HS-5 (cell line): Measurements from ENCODE around the gene GPN3.
"Not testable (repeated sequence)": the region's sequence is repeated elsewhere in the genome, so short reads cannot be mapped to it uniquely, and the experiment has no call there.

Source experiments
- DNase-seq: peaks from one replicate; pipeline ENCODE4 v3.0.0-alpha.2; 2012; ENCODE audit warnings: low read depth

Gene GPN3

GRCh38 chr12:110444455-110444854 is 23.6 kb downstream of the GPN3 start:
- DNase-seq: no peak

- no peak for DNase-seq
Observed at GRCh38 chr12:110436231-110436630, 31.8 kb downstream of the GPN3 start.

GRCh38 chr12:110431957-110432587 is 36.0 kb downstream of the GPN3 start:
- DNase-seq: no peak

DNA sequence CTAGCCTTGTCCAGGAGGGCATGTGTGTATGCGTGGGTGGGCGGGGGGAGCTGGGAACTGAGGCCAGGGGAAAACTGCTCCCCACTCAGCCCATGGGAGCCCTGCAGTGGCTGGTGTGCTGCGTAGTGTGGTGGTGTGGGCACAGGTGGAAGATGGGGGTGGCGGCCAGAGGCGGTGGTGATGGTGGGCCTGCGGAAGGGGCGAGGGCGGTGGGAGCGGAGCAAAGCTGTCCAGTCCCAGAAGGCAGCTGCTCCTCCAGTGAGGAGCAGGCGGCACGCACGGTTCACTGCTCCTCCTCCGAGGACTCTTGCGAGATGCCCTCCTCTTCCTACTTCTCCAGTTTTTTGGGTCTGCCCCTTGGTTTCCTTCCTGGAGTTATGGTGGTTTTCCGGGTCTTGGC is 38.4 kb downstream of the GPN3 start:
- not testable (repeated sequence) for DNase-seq

GRCh38 chr12:110426406-110426805 is 41.7 kb downstream of the GPN3 start:
- DNase-seq: no peak

- no peak for DNase-seq
Observed at GRCh38 chr12:110424237-110424636, 43.8 kb downstream of the GPN3 start.

- DNase-seq: no peak
Observed at GRCh38 chr12:110421701-110422100, 46.4 kb downstream of the GPN3 start.

GRCh38 chr12:110421159-110421661 is 46.8 kb downstream of the GPN3 start:
- no peak for DNase-seq

DNA sequence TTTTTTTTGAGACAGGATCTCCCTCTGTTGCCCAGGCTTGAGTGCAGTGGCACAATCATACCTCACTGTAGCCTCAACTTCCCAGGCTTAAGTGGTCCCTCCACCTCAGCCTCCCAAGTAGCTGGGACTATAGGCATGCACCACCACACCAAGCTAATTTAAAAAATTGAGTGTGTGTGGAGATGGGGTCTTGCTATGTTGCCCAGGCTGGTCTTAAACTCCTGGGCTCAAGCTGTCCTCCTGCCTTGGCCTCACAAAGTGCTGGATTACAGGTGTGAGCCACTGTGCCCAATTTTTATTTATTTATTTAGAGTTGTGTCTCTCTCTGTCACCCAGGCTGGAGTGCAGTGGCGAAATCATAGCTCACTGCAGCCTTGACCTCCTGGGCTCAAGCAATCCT is 47.4 kb downstream of the GPN3 start:
- DNase-seq: not testable (repeated sequence)

DNA sequence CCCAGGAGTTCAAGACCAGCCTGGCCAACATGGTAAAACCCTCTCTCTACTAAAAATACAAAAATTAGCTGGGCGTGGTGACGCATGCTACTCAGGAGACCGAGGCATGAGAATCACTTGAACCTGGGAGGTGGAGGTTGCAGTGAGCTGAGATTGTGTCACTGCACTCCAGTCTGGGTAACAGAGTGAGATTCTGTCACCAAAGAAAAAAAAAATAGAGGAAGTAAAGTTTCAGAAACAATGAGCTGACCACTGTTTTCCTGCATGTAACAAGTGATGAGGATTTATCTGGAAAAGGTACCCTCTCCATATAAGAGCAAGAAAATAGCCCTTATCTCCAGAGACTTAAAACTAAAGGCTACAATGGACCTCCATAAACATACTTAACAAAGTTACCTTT is 50.9 kb downstream of the GPN3 start:
- not testable (repeated sequence) for DNase-seq

DNA sequence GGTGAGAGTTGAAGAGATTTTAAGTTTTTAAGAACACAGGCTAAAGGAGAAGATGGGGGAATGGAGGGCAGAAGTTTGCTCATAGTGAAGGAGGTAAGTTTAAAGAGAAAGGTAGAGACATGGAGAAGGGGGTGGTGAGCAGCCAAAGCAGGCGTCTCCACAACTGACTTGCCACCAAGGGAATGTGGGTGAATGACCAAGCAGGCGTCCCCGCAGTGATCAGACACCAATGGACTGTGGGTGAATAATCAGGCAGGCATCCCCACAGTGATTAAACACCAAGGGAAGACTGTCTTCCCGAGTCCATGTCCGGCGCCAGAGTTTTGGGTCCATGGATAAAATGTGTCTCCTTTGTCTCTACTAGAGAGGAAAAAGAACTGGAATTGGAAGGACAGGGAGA is 58.0 kb downstream of the GPN3 start:
- not testable (repeated sequence) for DNase-seq

GRCh38 chr12:110405126-110405662 is 62.9 kb downstream of the GPN3 start:
- DNase-seq: not testable (repeated sequence)

DNA sequence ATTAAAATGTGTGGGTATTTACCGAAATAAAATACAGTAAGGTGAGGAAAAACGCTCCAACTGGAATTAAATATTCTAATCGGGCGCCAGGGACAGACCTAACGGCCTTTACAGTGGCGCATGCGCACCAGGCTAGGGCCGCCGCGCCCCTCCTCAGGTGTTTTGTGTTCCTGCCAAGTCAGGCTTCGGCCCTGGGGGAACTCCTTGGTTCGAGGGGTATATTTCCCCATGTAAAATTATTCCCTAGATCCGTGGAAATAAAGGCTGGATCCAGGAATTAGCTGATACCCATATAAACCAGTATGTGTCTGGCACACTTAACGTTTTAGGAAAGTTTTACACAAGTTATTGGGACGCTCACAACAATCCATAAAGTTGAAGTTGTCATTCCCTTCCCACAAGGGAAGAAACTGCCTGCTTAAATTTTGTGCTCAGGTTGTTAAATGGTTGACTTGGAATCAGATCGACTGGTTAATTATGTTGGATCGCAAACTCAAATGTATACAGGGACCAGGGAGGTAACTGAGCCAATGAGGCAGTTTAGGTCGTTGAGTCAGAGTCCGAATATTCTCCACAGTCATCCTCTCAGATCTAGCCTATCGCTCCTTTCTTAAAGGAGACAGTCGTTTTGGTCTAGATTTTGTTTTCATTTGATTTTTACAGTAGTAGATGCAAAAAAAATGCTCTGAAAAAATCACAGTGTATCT is 63.9 kb downstream of the GPN3 start:
- DNase-seq: peak; percentile 48

DNA sequence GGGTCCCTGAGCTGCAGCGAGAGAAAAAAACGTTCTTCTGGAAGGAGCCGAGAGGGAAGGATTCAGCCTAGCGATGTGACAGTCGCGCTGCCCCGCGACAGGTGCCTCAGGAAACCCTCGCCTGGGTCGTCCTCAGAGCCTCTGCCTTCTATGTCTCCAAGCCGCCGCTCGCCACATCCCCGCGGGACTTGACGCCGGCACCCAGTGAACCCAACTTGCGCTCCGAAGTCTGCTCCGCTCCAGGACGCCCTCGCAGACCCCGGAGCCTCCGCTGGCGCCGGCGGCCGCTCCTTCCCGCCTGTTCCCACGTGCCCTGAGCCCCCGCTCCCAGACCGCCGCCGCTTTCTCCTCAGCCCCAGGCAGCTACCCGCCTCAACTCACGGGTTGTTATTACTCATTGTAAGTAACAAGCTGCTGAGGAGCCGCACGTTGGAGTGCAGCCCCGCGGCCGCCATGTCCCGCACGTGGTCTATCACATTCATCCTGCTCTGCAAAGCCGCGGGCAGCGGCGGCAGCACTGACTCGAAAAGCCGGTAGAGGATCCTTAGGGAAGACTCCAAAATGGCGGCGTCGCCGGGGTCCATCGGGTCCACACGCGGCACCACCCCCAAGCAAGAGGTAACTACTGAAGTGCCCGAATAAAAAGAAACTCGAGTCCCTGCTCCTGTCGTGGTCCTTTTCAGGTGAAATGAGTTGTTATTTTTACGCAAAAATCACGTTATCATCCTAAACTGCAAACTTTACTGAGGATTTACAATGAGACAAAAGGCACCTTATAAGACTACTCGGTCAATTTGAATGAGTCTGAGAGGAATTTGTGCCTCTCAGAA is 64.7 kb downstream of the GPN3 start, which contains the start of gene ANAPC7:
TSS of gene ANAPC7 (minus strand) at position 563 of the 830 bp plus-strand sequence. CDS start at position 482, 81 bp downstream.
- peak; percentile 73 for DNase-seq
